Sciatic nerve (tissue), 2 donors: Measurements from ENCODE around the gene CAMK2G. TPM values are rescaled to one million over a fixed set of nuclear protein-coding genes. Genes with fewer than 3 reads are reported as not detected.
A peak's percentile ranks its signal among the peaks of the same experiment; 100 is the strongest.
"Not testable (repeated sequence)": the region's sequence is repeated elsewhere in the genome, so short reads cannot be mapped to it uniquely, and the experiment has no call there.

Source experiments
- ATAC-seq: fragments of 200-7000 bp; cut with Tn5 transposase; one replicate; pipeline ENCODE4 v1.9.1; 2020; ENCODE audit warnings: mild to moderate bottlenecking, moderate library complexity
- DNase-seq: peaks from one replicate; pipeline ENCODE4 v3.0.0-alpha.2; 2020; ENCODE audit warnings: low spot score
- intact Hi-C: fragments of 100-400 bp; cut with DNase I; formaldehyde crosslinking; loops from one replicate; pipeline ENCODE4 v1.14.2; 2022
- total RNA-seq: library from RNA; stranded (reverse); fragmentation: NEBNext Ultra II Directional; extraction: Animal tissue kit (Norgen Biotek cat#: 25700); gene quantifications from one replicate; pipeline ENCODE4 v1.2.1, GENCODE V29; 2021
- donor health status: DM: no; HTN: no; CAD: no.
- donor health status: DM: no; HTN: no; CAD: no.

The CAMK2G gene
- total RNA-seq, 1 donor from 2014 or later: 30.5 TPM

GRCh38 chr10:73807471-73807870, 66.9 kb downstream of the CAMK2G start:
- DNase-seq (no peak), ATAC-seq (no peak)
- intact Hi-C loops: no loop called here

GRCh38 chr10:73806176-73806950, 68.0 kb downstream of the CAMK2G start:
- no peak for DNase-seq
- ATAC-seq: no peak
- intact Hi-C loops: no loop called here

GRCh38 chr10:73803680-73804286, 70.6 kb downstream of the CAMK2G start:
- DNase-seq: no peak
- intact Hi-C loops: no loop called here
- no peak for ATAC-seq

DNA sequence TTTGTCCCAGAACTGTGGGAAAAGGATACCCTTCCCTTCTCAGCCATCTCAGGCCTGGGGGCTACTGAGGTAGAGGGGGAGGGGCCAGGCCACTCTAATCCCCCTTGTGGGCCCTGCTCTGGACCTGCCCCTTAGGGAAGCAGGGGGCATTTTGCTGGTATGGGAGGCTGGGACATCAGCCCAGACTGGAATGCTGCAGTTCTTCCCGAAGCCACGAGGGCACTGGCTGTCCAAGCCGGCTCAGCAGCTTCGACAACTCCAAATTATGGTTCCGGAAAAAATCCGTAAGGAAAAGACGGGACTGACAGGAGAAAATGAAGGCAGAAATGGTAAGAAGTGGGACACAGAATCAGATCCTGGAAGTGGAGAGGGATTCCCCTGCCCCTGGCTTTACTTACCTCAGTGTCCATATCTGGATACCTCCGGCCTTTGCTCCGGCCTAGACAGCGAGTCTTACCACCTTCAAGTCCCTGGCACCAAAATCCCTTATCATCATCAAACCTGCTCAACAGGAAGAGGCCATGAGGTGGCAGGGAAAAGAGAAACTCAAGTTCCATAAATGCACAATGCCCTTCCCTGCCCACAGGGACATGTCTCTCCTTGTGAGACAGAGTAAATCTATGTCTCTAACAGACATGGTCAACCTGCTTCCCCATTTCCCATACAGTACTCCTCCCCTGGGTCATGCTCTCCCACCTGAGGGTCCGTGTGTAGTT, 71.9 kb downstream of the CAMK2G start:
- intact Hi-C loops: no loop called here
- no peak for DNase-seq

DNA sequence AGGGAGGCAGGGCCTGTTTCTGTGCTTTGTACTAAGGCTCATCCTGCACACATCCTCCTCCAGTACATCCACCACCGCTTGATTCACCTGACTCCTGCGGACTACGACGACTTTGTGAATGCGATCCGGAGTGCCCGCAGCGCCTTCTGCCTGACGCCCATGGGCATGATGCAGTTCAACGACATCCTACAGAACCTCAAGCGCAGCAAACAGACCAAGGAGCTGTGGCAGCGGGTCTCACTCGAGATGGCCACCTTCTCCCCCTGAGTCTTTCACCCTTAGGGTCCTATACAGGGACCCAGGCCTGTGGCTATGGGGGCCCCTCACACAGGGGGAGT, 73.1 kb downstream of the CAMK2G start:
- DNase-seq (no peak), ATAC-seq (peak; percentile 1)
- intact Hi-C loops: no loop called here

More for the DNA sequence above, 71.9 kb downstream of the CAMK2G start:
- no peak for ATAC-seq

DNA sequence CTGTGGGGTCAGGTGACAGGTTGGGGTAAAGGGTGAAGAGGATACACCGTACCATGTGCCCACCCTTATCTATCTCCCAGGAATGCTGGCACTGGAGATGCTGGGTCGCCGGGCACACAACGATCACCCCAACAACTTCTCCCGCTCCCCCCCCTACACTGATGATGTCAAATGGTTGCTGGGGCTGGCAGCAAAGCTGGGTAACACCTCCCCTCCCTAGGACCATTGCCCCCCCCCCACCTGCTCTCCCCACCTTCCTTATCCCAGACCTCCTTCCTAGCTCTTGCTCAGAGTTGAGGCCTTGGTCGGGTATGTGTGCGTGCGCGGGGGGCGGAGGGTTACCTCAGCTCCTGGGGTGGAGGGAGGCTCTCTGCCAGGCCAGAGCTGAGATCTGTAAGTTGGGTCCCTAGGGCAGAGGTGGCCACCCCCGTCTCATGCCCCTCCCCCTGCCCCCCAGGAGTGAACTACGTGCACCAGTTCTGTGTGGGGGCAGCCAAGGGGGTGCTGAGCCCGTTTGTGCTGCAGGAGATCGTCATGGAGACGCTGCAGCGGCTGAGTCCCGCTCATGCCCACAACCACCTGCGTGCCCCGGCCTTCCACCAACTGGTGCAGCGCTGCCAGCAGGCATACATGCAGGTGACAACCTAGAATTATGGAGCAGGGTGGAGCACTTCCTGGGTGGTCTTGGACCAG, 73.6 kb downstream of the CAMK2G start:
- DNase-seq: peak; percentile 53
- intact Hi-C loops: no loop called here
- ATAC-seq: peak; percentile 16

GRCh38 chr10:73799899-73800559, 74.3 kb downstream of the CAMK2G start:
- ATAC-seq (peak; percentile 11), DNase-seq (peak; percentile 57)
- intact Hi-C loops: no loop called here

DNA sequence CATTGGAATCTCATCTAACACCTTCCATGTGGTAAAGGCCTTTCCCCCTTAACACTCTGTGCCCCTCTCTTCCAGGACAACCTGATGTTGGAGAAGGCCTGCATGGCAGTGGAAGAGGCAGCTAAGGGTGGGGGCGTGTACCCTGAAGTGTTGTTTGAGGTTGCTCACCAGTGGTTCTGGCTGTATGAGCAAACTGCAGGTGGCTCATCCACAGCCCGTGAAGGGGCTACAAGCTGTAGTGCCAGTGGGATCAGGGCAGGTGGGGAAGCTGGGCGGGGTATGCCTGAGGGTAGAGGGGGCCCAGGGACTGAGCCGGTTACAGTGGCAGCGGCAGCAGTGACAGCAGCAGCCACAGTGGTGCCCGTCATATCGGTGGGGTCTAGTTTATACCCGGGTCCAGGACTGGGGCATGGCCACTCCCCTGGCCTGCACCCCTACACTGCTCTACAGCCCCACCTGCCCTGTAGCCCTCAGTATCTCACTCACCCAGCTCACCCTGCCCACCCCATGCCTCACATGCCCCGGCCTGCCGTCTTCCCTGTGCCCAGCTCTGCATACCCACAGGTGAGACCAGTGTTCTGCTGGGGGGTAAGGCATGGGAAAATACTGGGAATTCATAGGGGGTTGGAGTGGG, 75.3 kb downstream of the CAMK2G start:
- intact Hi-C loops: no loop called here
- peak; percentile 25 for ATAC-seq
- DNase-seq: peak; percentile 52

GRCh38 chr10:73798087-73798486, 76.3 kb downstream of the CAMK2G start:
- DNase-seq: peak; percentile 39
- intact Hi-C loops: no loop called here
- ATAC-seq: no peak

GRCh38 chr10:73797324-73798025, 76.9 kb downstream of the CAMK2G start:
- intact Hi-C loops: no loop called here
- ATAC-seq: no peak
- DNase-seq: peak; percentile 53

DNA sequence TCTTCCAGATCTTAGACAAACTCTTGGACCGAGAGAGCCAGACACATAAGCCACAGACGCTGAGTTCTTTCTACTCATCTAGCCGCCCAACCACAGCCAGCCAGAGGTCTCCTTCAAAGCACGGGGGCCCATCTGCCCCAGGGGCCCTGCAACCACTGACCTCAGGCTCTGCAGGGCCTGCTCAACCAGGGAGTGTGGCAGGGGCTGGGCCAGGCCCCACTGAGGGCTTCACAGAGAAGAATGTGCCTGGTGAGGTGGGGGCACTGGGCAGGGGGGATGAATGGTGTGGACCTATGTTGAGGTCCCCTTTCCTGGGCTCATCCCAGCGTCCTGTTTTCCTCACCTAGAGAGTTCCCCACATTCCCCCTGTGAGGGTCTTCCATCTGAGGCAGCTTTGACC, 77.6 kb downstream of the CAMK2G start:
- DNase-seq: peak; percentile 35
- intact Hi-C loops: no loop called here
- ATAC-seq: no peak

DNA sequence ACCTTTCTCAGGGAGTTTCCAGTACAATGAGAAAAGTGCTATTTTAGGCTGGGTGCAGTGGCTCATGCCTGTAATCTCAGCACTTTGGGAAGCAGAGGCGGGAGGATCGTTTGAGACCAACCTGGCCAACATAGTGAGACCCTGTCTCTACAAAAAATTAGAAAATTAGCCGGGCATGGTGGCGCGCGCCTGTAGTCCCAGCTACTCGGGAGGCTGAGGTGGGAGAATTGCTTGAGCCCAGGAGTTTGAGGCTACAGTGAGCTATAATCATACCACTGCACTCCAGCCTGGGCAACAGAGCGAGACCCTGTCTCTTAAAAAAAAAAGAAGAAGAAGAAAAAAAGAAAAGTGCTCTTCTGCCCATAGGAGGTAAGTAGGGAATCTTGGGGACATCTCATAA, 78.3 kb downstream of the CAMK2G start:
- ATAC-seq, intact Hi-C loops: not testable (repeated sequence)
- DNase-seq: peak; percentile 42

- ATAC-seq, intact Hi-C loops: not testable (repeated sequence)
- DNase-seq: peak; percentile 40
These were observed 78.9 kb downstream of the CAMK2G start for GRCh38 chr10:73795491-73795890.

DNA sequence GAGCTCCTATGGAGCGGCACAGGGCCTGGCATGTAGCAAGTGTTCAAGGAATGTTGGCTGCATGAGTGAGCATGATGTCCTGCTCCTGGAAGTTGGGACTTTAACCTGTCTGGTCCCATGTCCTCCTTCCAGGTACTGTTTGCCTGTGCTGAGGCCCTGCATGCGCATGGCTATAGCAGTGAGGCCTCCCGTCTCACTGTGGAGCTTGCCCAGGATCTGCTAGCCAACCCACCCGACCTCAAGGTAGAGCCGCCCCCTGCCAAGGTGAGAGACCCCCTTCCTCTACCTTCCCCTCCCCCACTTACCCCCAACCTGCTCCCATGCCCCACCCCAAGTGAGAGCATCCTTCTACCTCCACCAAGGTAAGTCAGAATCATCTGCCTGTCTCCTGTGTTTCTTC, 80.9 kb downstream of the CAMK2G start:
- intact Hi-C loops: no loop called here
- ATAC-seq (no peak), DNase-seq (peak; percentile 37)

DNA sequence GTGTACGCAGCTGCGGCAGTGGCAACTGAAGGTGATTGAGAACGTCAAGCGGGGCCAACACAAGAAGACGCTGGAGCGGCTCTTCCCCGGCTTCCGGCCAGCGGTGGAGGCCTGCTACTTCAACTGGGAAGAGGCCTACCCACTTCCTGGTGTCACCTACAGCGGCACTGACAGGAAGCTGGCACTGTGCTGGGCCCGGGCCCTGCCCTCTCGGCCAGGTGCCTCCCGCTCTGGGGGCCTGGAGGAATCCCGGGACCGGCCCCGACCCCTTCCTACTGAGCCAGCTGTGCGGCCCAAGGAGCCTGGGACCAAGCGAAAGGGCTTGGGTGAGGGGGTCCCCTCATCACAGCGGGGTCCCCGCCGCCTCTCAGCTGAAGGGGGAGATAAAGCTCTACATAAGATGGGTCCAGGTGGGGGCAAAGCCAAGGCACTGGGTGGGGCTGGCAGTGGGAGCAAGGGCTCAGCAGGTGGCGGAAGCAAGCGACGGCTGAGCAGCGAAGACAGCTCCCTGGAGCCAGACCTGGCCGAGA, 82.4 kb downstream of the CAMK2G start:
- no peak for ATAC-seq
- DNase-seq: peak; percentile 53
- intact Hi-C loops: no loop called here

DNA sequence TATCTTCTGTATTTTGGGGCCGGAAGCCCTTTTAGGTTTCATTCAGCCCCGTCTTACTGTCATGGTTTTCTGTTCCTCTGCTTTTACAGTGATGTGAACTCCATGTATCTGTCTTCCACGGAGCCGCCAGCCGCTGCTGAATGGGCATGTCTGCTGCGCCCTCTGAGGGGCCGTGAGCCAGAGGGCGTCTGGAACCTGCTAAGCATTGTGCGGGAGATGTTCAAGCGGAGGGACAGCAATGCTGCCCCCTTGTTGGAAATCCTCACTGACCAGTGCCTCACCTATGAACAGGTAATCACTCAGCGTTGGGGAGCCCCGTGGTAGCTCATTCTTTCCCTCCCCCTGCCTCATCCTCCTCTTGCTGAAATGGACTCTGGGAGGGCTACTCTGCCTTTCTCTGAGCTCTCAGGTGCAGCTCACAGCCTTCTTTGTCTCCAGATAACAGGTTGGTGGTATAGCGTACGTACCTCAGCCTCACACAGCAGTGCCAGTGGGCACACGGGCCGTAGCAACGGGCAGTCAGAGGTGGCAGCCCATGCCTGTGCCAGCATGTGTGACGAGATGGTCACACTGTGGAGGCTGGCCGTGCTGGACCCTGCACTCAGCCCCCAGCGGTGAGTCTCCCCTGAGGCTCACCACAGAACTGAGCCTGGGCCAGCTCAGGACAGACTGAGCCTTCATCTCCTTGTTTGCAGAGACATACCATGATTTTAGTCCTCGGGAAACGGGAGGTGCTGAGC, 83.3 kb downstream of the CAMK2G start:
- intact Hi-C loops: no loop called here
- peak; percentile 44 for DNase-seq
- ATAC-seq: no peak

DNA sequence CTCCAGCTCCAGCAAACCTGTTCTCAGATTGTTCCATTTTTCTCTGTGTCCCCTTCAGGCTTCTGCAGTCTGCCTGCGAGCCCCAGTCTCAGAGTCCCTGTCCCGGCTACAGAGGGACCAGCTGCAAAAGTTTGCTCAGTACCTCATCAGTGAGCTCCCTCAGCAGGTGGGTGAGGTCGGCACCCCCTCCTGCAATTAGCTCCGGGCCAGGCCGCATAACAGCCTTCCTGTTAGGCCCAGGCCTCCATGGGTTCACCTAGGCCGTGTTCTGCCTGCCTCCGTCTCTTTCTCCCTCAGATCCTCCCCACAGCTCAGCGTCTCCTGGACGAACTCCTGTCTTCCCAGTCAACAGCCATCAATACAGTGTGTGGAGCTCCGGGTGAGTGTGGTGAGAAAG, 84.7 kb downstream of the CAMK2G start:
- intact Hi-C loops: no loop called here
- DNase-seq (peak; percentile 52), ATAC-seq (no peak)
